Fibroblast of peridontal ligament (primary cell): ENCODE measurements around the gene SQSTM1.

Source experiments
- DNase-seq: peaks from one replicate; pipeline ENCODE4 v3.0.0-alpha.2; 2010; ENCODE audit errors: extremely low read depth

SQSTM1 gene

GRCh38 chr5:179873588-179874110 is 52.9 kb downstream of the SQSTM1 start:
- DNase-seq: no peak

GRCh38 chr5:179874136-179874535 is 53.4 kb downstream of the SQSTM1 start:
- DNase-seq: no peak

- no peak for DNase-seq
Observed at GRCh38 chr5:179874536-179875292, 54.0 kb downstream of the SQSTM1 start.

GRCh38 chr5:179875741-179876609 is 55.3 kb downstream of the SQSTM1 start:
- DNase-seq: no peak

GRCh38 chr5:179876610-179876952 is 55.9 kb downstream of the SQSTM1 start:
- DNase-seq: no peak

GRCh38 chr5:179878222-179879002 is 57.7 kb downstream of the SQSTM1 start:
- no peak for DNase-seq

GRCh38 chr5:179879003-179879689 is 58.4 kb downstream of the SQSTM1 start:
- DNase-seq: no peak

- no peak for DNase-seq
Observed at GRCh38 chr5:179879690-179880010, 58.9 kb downstream of the SQSTM1 start.

- no peak for DNase-seq
Observed at GRCh38 chr5:179880066-179880650, 59.5 kb downstream of the SQSTM1 start.

- no peak for DNase-seq
Observed at GRCh38 chr5:179880848-179881590, 60.3 kb downstream of the SQSTM1 start.

GRCh38 chr5:179882338-179882737 is 61.6 kb downstream of the SQSTM1 start:
- DNase-seq: no peak

GRCh38 chr5:179883163-179883562 is 62.5 kb downstream of the SQSTM1 start:
- DNase-seq: no peak

- no peak for DNase-seq
Observed at GRCh38 chr5:179885491-179886090, 64.9 kb downstream of the SQSTM1 start.

GRCh38 chr5:179886190-179886911 is 65.6 kb downstream of the SQSTM1 start:
- DNase-seq: no peak

GRCh38 chr5:179887095-179887494 is 66.4 kb downstream of the SQSTM1 start:
- no peak for DNase-seq
